ENCODE data around the gene GRK7. TPM values are rescaled to one million over a fixed set of nuclear protein-coding genes. Genes with fewer than 3 reads are reported as not detected.

Gene GRK7
- total and polyA plus RNA-seq, 2 of the 4 experiments (the other 2 are of a cell fraction): not detected

- no peaks in the 10 kb centered on the region for H3K9me3 ChIP-seq (ENCODE audit: control insufficient read depth, insufficient read depth, low read length)
- H4K5ac ChIP-seq (ENCODE audit: low read depth, low read length): no peak overlapping the region
- H3K4me2 ChIP-seq (ENCODE audit: low read depth, low read length): no peak overlapping the region
- H3K27ac ChIP-seq (ENCODE audit: insufficient read depth, low read length): no peak overlapping the region
- no peak overlapping the region for H2BK5ac ChIP-seq (ENCODE audit: low read depth, low read length, poor library complexity, severe bottlenecking)
- H3K9ac ChIP-seq (ENCODE audit: low read depth, low read length): no peak overlapping the region
- no peak overlapping the region for H3K14ac ChIP-seq (replicated peaks; ENCODE audit: low read depth, low read length)
- H2AK5ac ChIP-seq (ENCODE audit: low read depth, low read length): no peak overlapping the region
- no CpG with 5 or more reads among the region's 1 CpG for WGBS, 2 experiments (ENCODE audit: extremely low coverage in 2 of 2, insufficient read length in 1 of 2)
- no peak overlapping the region for H4K91ac ChIP-seq (ENCODE audit: insufficient read depth, low read depth, low read length)
- H2BK20ac ChIP-seq (ENCODE audit: low read depth, low read length): no peak overlapping the region
- H3K23ac ChIP-seq (ENCODE audit: low read depth, low read length): no peak overlapping the region
- TF ChIP-seq MAFK (IDR thresholded peaks at IDR 0.05; ENCODE audit: low read depth, low read length) (no peak), NFE2L2 (IDR thresholded peaks at IDR 0.05; ENCODE audit: low read depth, low read length) (no peak)
- no peaks in the 10 kb centered on the region for H3K36me3 ChIP-seq (ENCODE audit: control insufficient read depth, insufficient read depth, low read length)
- H3K18ac ChIP-seq (ENCODE audit: low read depth, low read length): no peak overlapping the region
- ChIA-PET POLR2A (ENCODE audit: unreplicated experiment) (no interaction called here), CTCF (no interaction called here)
- H2AK9ac ChIP-seq (replicated peaks; ENCODE audit: low read depth, low read length, poor library complexity): no peak overlapping the region
- H3K56ac ChIP-seq (ENCODE audit: extremely low read depth, insufficient read depth, low read length): no peak overlapping the region
- DNase-seq (no peak), ATAC-seq (ENCODE audit: low read depth) (no peak)
- H4K8ac ChIP-seq (ENCODE audit: low read depth in 2 of 2, low read length in 2 of 2): no peak overlapping the region
- H3K27me3 ChIP-seq (ENCODE audit: control insufficient read depth, insufficient read depth, low read length): peaks cover 5% of the 10 kb centered on the region; the same call in 1 of the 2 replicates
- H4K20me1 ChIP-seq (ENCODE audit: insufficient read depth, low read length): no peaks in the 10 kb centered on the region
- no peak overlapping the region for H2BK120ac ChIP-seq (ENCODE audit: low read depth, low read length)
- no peak overlapping the region for H3K4me3 ChIP-seq (ENCODE audit: insufficient read depth, low read depth, low read length)
- intact Hi-C loops (cut with micrococcal nuclease) (no loop called here), in situ Hi-C loops (cut with MboI; ENCODE audit: low sequenced_read_pairs) (no loop called here), dilution Hi-C loops (cut with HindIII; ENCODE audit: low sequenced_read_pairs, unreplicated experiment) (no loop called here)
- BruUV-seq (replicated peaks): no TSS peak
- H3K4ac ChIP-seq (ENCODE audit: low read depth, low read length): no peak overlapping the region
- no peaks in the 10 kb centered on the region for H3K9me1 ChIP-seq (ENCODE audit: insufficient read depth, low read length)
- H2AFZ ChIP-seq (replicated peaks; ENCODE audit: low read length, poor library complexity): no peak overlapping the region
- H3K79me1 ChIP-seq (ENCODE audit: low read depth in 1 of 2, low read length in 2 of 2): no peaks in the 10 kb centered on the region
- no peaks in the 10 kb centered on the region for H3K4me1 ChIP-seq (ENCODE audit: control insufficient read depth, insufficient read depth, low read length)
- H2BK15ac ChIP-seq (ENCODE audit: low read depth, low read length): no peak overlapping the region
Measured at GRCh38 chr3:141779667-141780066, 16.5 kb downstream of the GRK7 start.

All from IMR-90 (cell line).